GM10847 (cell line): ENCODE results near the gene PPCS.

Source experiments
- POLR2A ChIP-seq: IDR thresholded peaks from 2 replicates; pipeline ENCODE4 v1.6.1; 2011; ENCODE audit not compliant: insufficient read length; ENCODE audit errors: extremely low read depth

PPCS gene

GRCh38 chr1:42456010-42456753 lies at the start of gene PPCS, which contains the start of gene ZMYND12:
PPCS (plus strand) TSS chr1:42456543; CDS start chr1:42456566, 23 bp downstream.
ZMYND12 (minus strand) TSS chr1:42456022; CDS start chr1:42455997, 25 bp downstream.
- peak; percentile 87 for TF ChIP-seq POLR2A

GRCh38 chr1:42414551-42415496 lies 41.5 kb upstream of the PPCS start:
- no peak for TF ChIP-seq POLR2A

GRCh38 chr1:42417166-42417565 lies 39.2 kb upstream of the PPCS start:
- TF ChIP-seq POLR2A: no peak

- TF ChIP-seq POLR2A: no peak
These were observed 37.8 kb upstream of the PPCS start for GRCh38 chr1:42418516-42418915.

GRCh38 chr1:42419126-42419821 lies 37.1 kb upstream of the PPCS start:
- TF ChIP-seq POLR2A: no peak

- no peak for TF ChIP-seq POLR2A
These were observed 36.2 kb upstream of the PPCS start for GRCh38 chr1:42420121-42420520.

GRCh38 chr1:42420911-42421585 lies 35.3 kb upstream of the PPCS start:
- TF ChIP-seq POLR2A: no peak

- no peak for TF ChIP-seq POLR2A
These were observed 33.6 kb upstream of the PPCS start for GRCh38 chr1:42422737-42423136.

GRCh38 chr1:42423681-42424080 lies 32.7 kb upstream of the PPCS start:
- TF ChIP-seq POLR2A: no peak

GRCh38 chr1:42424201-42424600 lies 32.1 kb upstream of the PPCS start:
- TF ChIP-seq POLR2A: no peak

GRCh38 chr1:42427240-42427639 lies 29.1 kb upstream of the PPCS start:
- TF ChIP-seq POLR2A: no peak

- TF ChIP-seq POLR2A: no peak
These were observed 26.7 kb upstream of the PPCS start for GRCh38 chr1:42429603-42430002.

- no peak for TF ChIP-seq POLR2A
These were observed 25.8 kb upstream of the PPCS start for GRCh38 chr1:42430286-42431135.

GRCh38 chr1:42431514-42431913 lies 24.8 kb upstream of the PPCS start:
- no peak for TF ChIP-seq POLR2A
